Measurements from ENCODE around the gene GET4. TPM values are rescaled to one million over a fixed set of nuclear protein-coding genes. Genes with fewer than 3 reads are reported as not detected.

GET4 gene
- total and polyA plus RNA-seq, 2 of the 4 experiments (the other 2 are of a cell fraction), result 11.3 to 30.9 TPM

DNA sequence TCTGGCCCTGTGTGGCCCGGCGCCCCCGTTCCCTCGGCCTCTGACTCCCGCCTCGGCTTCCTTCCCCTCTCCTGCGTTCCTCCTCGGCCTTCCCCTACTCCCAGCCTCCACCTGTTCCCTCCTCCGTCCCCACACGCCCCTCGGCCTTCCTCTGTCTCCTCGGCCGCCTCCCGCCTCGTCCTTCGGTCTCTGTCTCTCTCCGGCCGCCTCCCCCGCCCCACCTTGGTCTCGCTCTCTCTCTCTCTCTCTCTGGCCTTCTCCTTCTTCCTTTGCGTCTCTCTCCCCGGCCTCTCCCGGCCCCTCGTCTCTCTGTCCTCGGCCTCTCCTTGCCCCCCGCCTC lies 588 bp downstream of the GET4 start:
- Histone ChIP-seq H3K4ac (ENCODE audit: low read depth, low read length) (peak overlapping the region; percentile 74), H3K9ac (ENCODE audit: low read depth, low read length) (peak overlapping the region; percentile 93), H3K4me1 (ENCODE audit: control insufficient read depth, insufficient read depth, low read length) (peaks cover 5% of the 10 kb centered on the region), H2BK20ac (ENCODE audit: low read depth, low read length) (no peak overlapping the region), H3K27ac (ENCODE audit: insufficient read depth, low read length) (peak overlapping the region; percentile 84), H3K9me1 (ENCODE audit: insufficient read depth, low read length) (peaks cover 9% of the 10 kb centered on the region), H3K9me3 (ENCODE audit: control insufficient read depth, insufficient read depth, low read length) (no peaks in the 10 kb centered on the region), H4K91ac (ENCODE audit: insufficient read depth, low read depth, low read length) (no peak overlapping the region), H4K8ac (ENCODE audit: low read depth in 2 of 2, low read length in 2 of 2) (peak overlapping the region; percentile 42 to 66; a peak in 3 of 4 replicates), H3K14ac (replicated peaks; ENCODE audit: low read depth, low read length) (0 out of 2 replicates have a peak overlapping the region, but pooled peaks have one; percentile 44), H3K36me3 (ENCODE audit: control insufficient read depth, insufficient read depth, low read length) (peaks cover 22% of the 10 kb centered on the region), H3K27me3 (ENCODE audit: control insufficient read depth, insufficient read depth, low read length) (no peaks in the 10 kb centered on the region), H2AFZ (replicated peaks; ENCODE audit: low read length, poor library complexity) (peak overlapping the region; percentile 89), H3K4me2 (ENCODE audit: low read depth, low read length) (peak overlapping the region; percentile 84), H2BK120ac (ENCODE audit: low read depth, low read length) (no peak overlapping the region), H2BK5ac (ENCODE audit: low read depth, low read length, poor library complexity, severe bottlenecking) (peak overlapping the region; percentile 28), H3K79me1 (ENCODE audit: low read depth in 1 of 2, low read length in 2 of 2) (peaks cover 4 to 58% of the 10 kb centered on the region in 2 experiments), H3K23ac (ENCODE audit: low read depth, low read length) (0 out of 2 replicates have a peak overlapping the region, but pooled peaks have one; percentile 33), H3K56ac (ENCODE audit: extremely low read depth, insufficient read depth, low read length) (no peak overlapping the region), H4K20me1 (ENCODE audit: insufficient read depth, low read length) (peaks cover 28% of the 10 kb centered on the region), H2BK15ac (ENCODE audit: low read depth, low read length) (no peak overlapping the region), H2AK5ac (ENCODE audit: low read depth, low read length) (peak overlapping the region; percentile 62), H3K18ac (ENCODE audit: low read depth, low read length) (no peak overlapping the region), H3K4me3 (ENCODE audit: insufficient read depth, low read depth, low read length) (peak overlapping the region; percentile 93), H4K5ac (ENCODE audit: low read depth, low read length) (peak overlapping the region; percentile 31; the same call in 1 of the 2 replicates), H2AK9ac (replicated peaks; ENCODE audit: low read depth, low read length, poor library complexity) (peak overlapping the region; percentile 84)
- TF ChIP-seq MXI1 (IDR thresholded peaks at IDR 0.05; ENCODE audit: borderline replicate concordance, low read depth, low read length) (no peak), MAZ (IDR thresholded peaks at IDR 0.05; ENCODE audit: borderline replicate concordance, low read depth, low read length) (peak; percentile 11; the same call in 1 of the 2 replicates)
- dilution Hi-C loops (cut with HindIII; ENCODE audit: low sequenced_read_pairs, unreplicated experiment), result no loop called here
- CTCF ChIA-PET, result no interaction called here
- POLR2A ChIA-PET (ENCODE audit: unreplicated experiment), result no interaction called here
- intact Hi-C loops (cut with micrococcal nuclease), result loop anchor here (10.0 kb wide), 1 partner anchor 362 kb away; the partner anchor contains the start of gene PDGFA
- in situ Hi-C loops (cut with MboI; ENCODE audit: low sequenced_read_pairs), result loop anchor here (10.0 kb wide), 1 partner anchor 342 kb away; no protein-coding TSS in a partner anchor
- WGBS, 2 experiments (ENCODE audit: extremely low coverage in 2 of 2, insufficient read length in 1 of 2), result 0% methylated on average over 25 of the region's 26 CpGs; no CpG with 5 or more reads in 1 of the 2 experiments
- no peak for DNase-seq
- no TSS peak for BruUV-seq (replicated peaks)
- peak; percentile 19 for ATAC-seq (ENCODE audit: low read depth)

All from IMR-90 (cell line).